KMS-11 (cell line): ENCODE data around the gene SOHLH2.

Source experiments
- H2AFZ ChIP-seq: fragments of 200-600 bp; sonication (generic); 2 replicates; pipeline ENCODE4 v1.6.1; 2016; ENCODE audit warnings: antibody characterized with exemption, mixed run types, low read depth
- H3K27ac ChIP-seq: fragments of 200-600 bp; sonication (generic); 2 replicates; pipeline ENCODE4 v1.6.1; 2016; ENCODE audit warnings: mild to moderate bottlenecking, mixed run types
- H3K27me3 ChIP-seq: fragments of 200-600 bp; sonication (generic); 2 replicates; pipeline ENCODE4 v1.6.1; 2017; ENCODE audit warnings: mild to moderate bottlenecking, low read depth, mixed run types, moderate library complexity; ENCODE audit not compliant: insufficient read depth
- H3K36me3 ChIP-seq: fragments of 200-600 bp; sonication (generic); 2 replicates; pipeline ENCODE4 v1.6.1; 2017; ENCODE audit warnings: mild to moderate bottlenecking, mixed run types; ENCODE audit not compliant: insufficient read depth
- H3K4me1 ChIP-seq: fragments of 200-600 bp; sonication (generic); 2 replicates; pipeline ENCODE4 v1.6.1; 2016; ENCODE audit warnings: mild to moderate bottlenecking, low read depth, mixed run types; ENCODE audit not compliant: poor library complexity, severe bottlenecking
- H3K4me2 ChIP-seq: fragments of 200-600 bp; sonication (generic); 2 replicates; pipeline ENCODE4 v1.7.0; 2016; ENCODE audit warnings: mild to moderate bottlenecking, mixed run types
- H3K4me3 ChIP-seq: fragments of 200-600 bp; sonication (generic); IDR thresholded peaks from 2 replicates; pipeline ENCODE4 v1.6.1; 2017; ENCODE audit warnings: low read depth, low read length, mixed read lengths; ENCODE audit not compliant: insufficient read depth
- H3K79me2 ChIP-seq: fragments of 200-600 bp; sonication (generic); 2 replicates; pipeline ENCODE4 v1.6.1; 2016; ENCODE audit warnings: low read depth, mixed run types; ENCODE audit not compliant: insufficient read depth
- H3K9ac ChIP-seq: fragments of 200-600 bp; sonication (generic); 2 replicates; pipeline ENCODE4 v1.6.1; 2016; ENCODE audit warnings: mild to moderate bottlenecking, mixed run types
- H4K20me1 ChIP-seq: fragments of 200-600 bp; sonication (generic); 2 replicates; pipeline ENCODE4 v1.6.1; 2016; ENCODE audit warnings: mild to moderate bottlenecking, mixed run types; ENCODE audit not compliant: insufficient read depth
- TF ChIP-seq, protein P1 (sequence below): fragments of 200-600 bp; sonication (generic); conservative IDR thresholded peaks from 2 replicates; pipeline ENCODE4 v1.6.1; 2017; ENCODE audit warnings: low read depth, mild to moderate bottlenecking, antibody characterized with exemption, low read length, moderate library complexity, mixed read lengths

The SOHLH2 gene

DNA sequence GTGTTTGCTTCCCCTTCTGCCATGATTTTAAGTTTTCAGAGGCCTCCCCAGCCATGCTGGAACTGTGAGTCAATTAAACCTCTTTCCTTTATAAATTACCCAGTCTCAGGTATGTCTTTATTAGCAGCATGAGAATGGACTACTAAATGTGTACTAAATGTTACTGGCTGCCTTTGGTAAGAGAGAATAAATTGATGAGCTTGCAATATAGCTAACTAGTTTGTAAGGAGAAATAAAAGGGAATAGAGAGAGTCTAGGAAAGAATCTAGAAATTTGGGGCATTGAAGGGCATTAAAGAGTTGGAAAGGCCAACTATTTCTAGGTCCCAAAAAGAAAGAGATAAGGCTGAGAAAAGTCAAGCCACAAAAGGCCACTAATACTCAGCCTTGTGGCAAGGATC is 5.5 kb upstream of the SOHLH2 start:
- H3K27ac ChIP-seq = no peak overlapping the region
- H3K9ac ChIP-seq = no peak overlapping the region
- no peak overlapping the region for H2AFZ ChIP-seq
- H3K79me2 ChIP-seq = no peaks in the 10 kb centered on the region
- H3K36me3 ChIP-seq = no peaks in the 10 kb centered on the region
- H3K27me3 ChIP-seq = no peaks in the 10 kb centered on the region
- H3K4me1 ChIP-seq = peaks cover 28% of the 10 kb centered on the region
- no peak overlapping the region for H3K4me3 ChIP-seq
- TF ChIP-seq, protein P1, sequence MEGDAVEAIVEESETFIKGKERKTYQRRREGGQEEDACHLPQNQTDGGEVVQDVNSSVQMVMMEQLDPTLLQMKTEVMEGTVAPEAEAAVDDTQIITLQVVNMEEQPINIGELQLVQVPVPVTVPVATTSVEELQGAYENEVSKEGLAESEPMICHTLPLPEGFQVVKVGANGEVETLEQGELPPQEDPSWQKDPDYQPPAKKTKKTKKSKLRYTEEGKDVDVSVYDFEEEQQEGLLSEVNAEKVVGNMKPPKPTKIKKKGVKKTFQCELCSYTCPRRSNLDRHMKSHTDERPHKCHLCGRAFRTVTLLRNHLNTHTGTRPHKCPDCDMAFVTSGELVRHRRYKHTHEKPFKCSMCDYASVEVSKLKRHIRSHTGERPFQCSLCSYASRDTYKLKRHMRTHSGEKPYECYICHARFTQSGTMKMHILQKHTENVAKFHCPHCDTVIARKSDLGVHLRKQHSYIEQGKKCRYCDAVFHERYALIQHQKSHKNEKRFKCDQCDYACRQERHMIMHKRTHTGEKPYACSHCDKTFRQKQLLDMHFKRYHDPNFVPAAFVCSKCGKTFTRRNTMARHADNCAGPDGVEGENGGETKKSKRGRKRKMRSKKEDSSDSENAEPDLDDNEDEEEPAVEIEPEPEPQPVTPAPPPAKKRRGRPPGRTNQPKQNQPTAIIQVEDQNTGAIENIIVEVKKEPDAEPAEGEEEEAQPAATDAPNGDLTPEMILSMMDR = no peak
- H4K20me1 ChIP-seq = no peaks in the 10 kb centered on the region
- H3K4me2 ChIP-seq = no peak overlapping the region

DNA sequence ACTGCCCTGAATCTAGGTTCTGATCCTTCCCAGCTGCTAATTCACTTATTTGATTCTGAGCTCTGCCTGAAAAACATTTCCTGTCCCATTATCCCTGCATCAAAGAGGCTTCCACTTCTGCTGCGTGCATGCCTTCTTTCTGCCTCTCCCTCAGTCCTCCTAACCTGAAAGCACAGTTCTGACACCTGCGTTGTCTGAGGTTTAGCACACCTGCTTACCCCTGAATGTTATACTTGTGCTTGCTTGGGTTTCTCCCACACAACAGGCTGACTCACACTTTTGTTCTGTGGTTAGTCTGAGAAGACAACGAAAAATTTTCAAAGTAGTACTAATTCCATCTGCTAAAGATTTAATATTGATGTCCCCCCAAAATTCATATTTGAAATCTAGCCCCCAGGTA is 3.1 kb upstream of the SOHLH2 start:
- peak overlapping the region; percentile 20; the same call in 1 of the 2 replicates for H3K27ac ChIP-seq
- H3K4me3 ChIP-seq = no peak overlapping the region
- H2AFZ ChIP-seq = no peak overlapping the region
- no peaks in the 10 kb centered on the region for H3K36me3 ChIP-seq
- no peak overlapping the region for H3K9ac ChIP-seq
- H3K4me2 ChIP-seq = no peak overlapping the region
- no peaks in the 10 kb centered on the region for H3K27me3 ChIP-seq
- no peaks in the 10 kb centered on the region for H4K20me1 ChIP-seq
- H3K79me2 ChIP-seq = no peaks in the 10 kb centered on the region
- TF ChIP-seq, protein P1 = no peak
- peaks cover 21% of the 10 kb centered on the region for H3K4me1 ChIP-seq

DNA sequence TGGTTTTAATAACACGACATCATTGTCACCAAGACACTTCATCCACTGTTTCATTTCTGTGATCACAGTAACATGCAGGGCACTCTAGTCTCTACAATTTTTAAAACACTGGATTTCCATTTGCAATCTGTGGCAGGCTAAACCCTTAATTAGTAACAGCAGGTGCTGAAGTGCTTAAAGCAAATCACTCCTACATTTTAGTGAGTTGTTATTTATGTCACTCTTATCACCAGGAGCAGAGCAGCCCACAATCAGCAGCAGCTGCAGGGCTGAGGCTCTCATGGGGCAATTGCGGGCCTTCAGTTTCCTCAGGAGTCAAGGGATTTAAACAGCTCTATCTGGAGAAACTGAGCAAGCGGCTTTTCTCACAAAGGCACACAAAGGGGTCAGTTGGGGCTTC is 1.6 kb downstream of the SOHLH2 start:
- Histone ChIP-seq H3K9ac (no peak overlapping the region), H4K20me1 (no peaks in the 10 kb centered on the region), H3K27me3 (no peaks in the 10 kb centered on the region), H3K27ac (no peak overlapping the region), H2AFZ (no peak overlapping the region), H3K4me1 (peaks cover 7% of the 10 kb centered on the region), H3K4me3 (no peak overlapping the region), H3K36me3 (no peaks in the 10 kb centered on the region), H3K4me2 (no peak overlapping the region), H3K79me2 (no peaks in the 10 kb centered on the region)
- TF ChIP-seq, protein P1 = no peak

DNA sequence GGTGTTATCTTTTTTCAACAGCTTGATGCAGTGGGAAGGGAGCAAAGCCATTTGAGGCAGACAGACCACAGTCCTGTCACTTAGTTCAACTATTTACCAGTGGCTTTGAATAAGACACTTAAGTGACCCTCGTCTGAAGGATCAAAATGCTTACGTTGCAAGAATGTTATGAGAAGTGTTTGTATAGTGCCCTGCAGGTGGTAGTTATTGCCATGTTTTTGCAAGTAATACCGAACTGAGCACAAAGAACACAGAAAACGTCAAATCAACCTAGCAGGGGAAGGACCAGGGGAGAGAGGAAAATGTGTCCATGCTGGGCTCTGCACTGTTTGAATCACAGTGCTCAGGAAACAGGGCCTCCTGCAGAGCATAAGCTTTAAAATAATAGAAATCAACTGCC is 2.8 kb downstream of the SOHLH2 start:
- no peaks in the 10 kb centered on the region for H3K4me1 ChIP-seq
- no peaks in the 10 kb centered on the region for H3K36me3 ChIP-seq
- H3K79me2 ChIP-seq = no peaks in the 10 kb centered on the region
- no peak overlapping the region for H3K27ac ChIP-seq
- H3K4me2 ChIP-seq = no peak overlapping the region
- TF ChIP-seq, protein P1 = no peak
- no peaks in the 10 kb centered on the region for H3K27me3 ChIP-seq
- H2AFZ ChIP-seq = no peak overlapping the region
- H3K9ac ChIP-seq = no peak overlapping the region
- no peaks in the 10 kb centered on the region for H4K20me1 ChIP-seq
- H3K4me3 ChIP-seq = no peak overlapping the region
